Lung microvascular endothelial cell (primary cell): ENCODE measurements around the gene TCF15. TPM values are rescaled to one million over a fixed set of nuclear protein-coding genes. Genes with fewer than 3 reads are reported as not detected.

Experiments
- DNase-seq, 2 donors: peaks; one replicate each; pipeline versions ENCODE4 v3.0.0 to v3.0.0-alpha.2; 2010; ENCODE audit warnings: low read depth in 2 of 2
- total RNA-seq: library from RNA; depleted of rRNA; stranded (reverse); fragments of >200 nt; gene quantifications from 2 replicates; pipeline ENCODE4 v1.2.1, GENCODE V29; 2014

TCF15 gene
- 0.60 and 0.87 TPM in 2 replicates for total RNA-seq

- DNase-seq: peak; percentile 40 to 84
These were observed at the start of gene TCF15 for GRCh38 chr20:610130-611046. TCF15 (minus strand) TSS chr20:610309; CDS start chr20:610237, 72 bp downstream.

- no peak for DNase-seq
These were observed 48.7 kb upstream of the TCF15 start for GRCh38 chr20:658731-659291.

GRCh38 chr20:658202-658601 lies 48.1 kb upstream of the TCF15 start:
- no peak for DNase-seq

- no peak for DNase-seq
These were observed 45.9 kb upstream of the TCF15 start for GRCh38 chr20:655726-656624.

GRCh38 chr20:654417-654750 lies 44.3 kb upstream of the TCF15 start:
- no peak for DNase-seq

GRCh38 chr20:653590-654416 lies 43.7 kb upstream of the TCF15 start:
- no peak for DNase-seq

- peak; percentile 93 to 95 for DNase-seq
These were observed 43.0 kb upstream of the TCF15 start, which contains the start of gene SRXN1 for GRCh38 chr20:653110-653589. SRXN1 (minus strand) TSS chr20:653200; CDS start chr20:653185, 15 bp downstream.

- DNase-seq: peak in 1 of 2 donors; percentile 55
These were observed 42.6 kb upstream of the TCF15 start for GRCh38 chr20:652615-653109.

- peak; percentile 7 to 25 for DNase-seq
These were observed 41.9 kb upstream of the TCF15 start for GRCh38 chr20:651713-652614.

GRCh38 chr20:650954-651353 lies 40.8 kb upstream of the TCF15 start:
- peak in 1 of 2 donors; percentile 31 for DNase-seq

GRCh38 chr20:650281-650680 lies 40.2 kb upstream of the TCF15 start:
- DNase-seq: no peak

- DNase-seq: no peak
These were observed 37.4 kb upstream of the TCF15 start for GRCh38 chr20:647479-648019.

- no peak for DNase-seq
These were observed 36.7 kb upstream of the TCF15 start for GRCh38 chr20:646868-647233.

- no peak for DNase-seq
These were observed 36.2 kb upstream of the TCF15 start for GRCh38 chr20:646107-646867.

- peak; percentile 65 to 84 for DNase-seq
These were observed 35.4 kb upstream of the TCF15 start for GRCh38 chr20:645318-646106.

GRCh38 chr20:644692-645317 lies 34.7 kb upstream of the TCF15 start:
- no peak for DNase-seq
